Measurements from ENCODE around the gene KIAA1755. TPM values are rescaled to one million over a fixed set of nuclear protein-coding genes. Genes with fewer than 3 reads are reported as not detected.

KIAA1755 gene
- total RNA-seq, 1 donor from 2014 or later, result 0.22 TPM

DNA sequence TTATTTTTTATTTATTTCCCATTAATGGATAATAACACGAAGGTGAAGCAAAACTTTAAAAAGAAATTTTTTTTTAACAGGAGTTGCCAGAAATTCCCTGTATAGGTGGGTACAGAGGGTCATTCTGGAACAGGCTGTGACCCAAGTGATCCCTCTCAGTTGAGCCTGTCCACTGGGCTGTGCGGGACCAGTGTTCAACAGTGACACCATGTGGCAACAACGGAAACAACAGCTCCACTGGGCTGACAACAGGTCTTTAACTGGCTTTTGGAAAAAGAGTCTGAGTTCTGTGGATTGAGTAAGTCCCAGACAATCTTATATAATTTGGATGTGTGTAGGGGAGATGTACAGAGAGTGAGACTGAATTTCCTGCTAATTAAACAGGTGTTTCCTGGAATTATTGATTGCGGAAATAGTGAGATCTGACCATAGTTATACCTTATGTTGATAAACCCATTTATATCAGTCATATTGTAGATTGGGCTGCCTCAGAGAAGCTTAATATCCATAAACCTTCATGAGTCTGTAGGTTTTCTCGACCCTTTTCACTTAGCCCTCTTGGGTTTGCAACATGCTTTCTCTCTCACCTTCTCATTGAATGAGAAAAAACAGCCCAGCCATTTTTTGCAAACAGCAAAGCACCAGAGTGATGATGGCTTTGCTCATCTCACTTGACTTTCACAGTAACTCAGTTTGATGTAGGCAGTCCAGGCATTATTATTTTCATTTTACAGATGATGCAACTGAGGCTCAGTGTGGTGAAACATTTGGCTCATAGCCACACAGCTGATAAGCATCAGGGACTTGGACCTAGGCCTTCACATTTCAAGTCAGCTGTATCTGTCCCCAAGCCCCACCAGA lies 17.5 kb downstream of the KIAA1755 start:
- no peaks in the 10 kb centered on the region for H3F3A ChIP-seq (ENCODE audit: low read depth)
- no peak overlapping the region for H3K4me2 ChIP-seq
- no peaks in the 10 kb centered on the region for H4K20me1 ChIP-seq (ENCODE audit: low read depth)
- DNase-seq (ENCODE audit: low spot score), result peak; percentile 17
- no peaks in the 10 kb centered on the region for H3K36me3 ChIP-seq
- H3K9ac ChIP-seq, result no peak overlapping the region
- H3K27me3 ChIP-seq, result no peaks in the 10 kb centered on the region
- Mint-ChIP-seq H3K27ac (no peak overlapping the region), H3K36me3 (peaks cover 7% of the 10 kb centered on the region), H3K9me3 (peaks cover 34% of the 10 kb centered on the region), H3K27me3 (ENCODE audit: insufficient read depth, low read depth) (peaks cover 13% of the 10 kb centered on the region), H3K4me1 (peaks cover 3% of the 10 kb centered on the region), H3K4me3 (no peak overlapping the region)
- peaks cover 10% of the 10 kb centered on the region for H3K9me3 ChIP-seq (ENCODE audit: low read depth)
- H3K27ac ChIP-seq, result no peak overlapping the region
- H3K79me2 ChIP-seq (ENCODE audit: low read depth), result no peaks in the 10 kb centered on the region
- no peak overlapping the region for H3K4me3 ChIP-seq
- H3K4me1 ChIP-seq, result no peaks in the 10 kb centered on the region
- no peak overlapping the region for H2AFZ ChIP-seq (replicated peaks)
- TF ChIP-seq CTCF (IDR thresholded peaks at IDR 0.05), result peak; percentile 70
- no peak for TF ChIP-seq EZH2phosphoT487 (IDR thresholded peaks at IDR 0.05)

- Histone ChIP-seq H4K20me1 (ENCODE audit: low read depth) (no peaks in the 10 kb centered on the region), H3K36me3 (no peaks in the 10 kb centered on the region), H3K4me2 (no peak overlapping the region), H3K79me2 (ENCODE audit: low read depth) (no peaks in the 10 kb centered on the region), H2AFZ (replicated peaks) (no peak overlapping the region), H3K27ac (no peak overlapping the region), H3K4me3 (no peak overlapping the region), H3F3A (ENCODE audit: low read depth) (no peaks in the 10 kb centered on the region), H3K27me3 (no peaks in the 10 kb centered on the region), H3K9me3 (ENCODE audit: low read depth) (peaks cover 10% of the 10 kb centered on the region), H3K4me1 (no peaks in the 10 kb centered on the region), H3K9ac (no peak overlapping the region)
- Mint-ChIP-seq H3K36me3 (peaks cover 7% of the 10 kb centered on the region), H3K27ac (no peak overlapping the region), H3K9me3 (peaks cover 34% of the 10 kb centered on the region), H3K4me3 (no peak overlapping the region), H3K4me1 (no peaks in the 10 kb centered on the region), H3K27me3 (ENCODE audit: insufficient read depth, low read depth) (peaks cover 11% of the 10 kb centered on the region)
- no peak for TF ChIP-seq EZH2phosphoT487 (IDR thresholded peaks at IDR 0.05)
- TF ChIP-seq CTCF (IDR thresholded peaks at IDR 0.05), result no peak
- TF ChIP-seq EZH2 (IDR thresholded peaks at IDR 0.05), result no peak
- DNase-seq (ENCODE audit: low spot score), result no peak
Observed at GRCh38 chr20:38241201-38241600, 19.3 kb downstream of the KIAA1755 start.

DNA sequence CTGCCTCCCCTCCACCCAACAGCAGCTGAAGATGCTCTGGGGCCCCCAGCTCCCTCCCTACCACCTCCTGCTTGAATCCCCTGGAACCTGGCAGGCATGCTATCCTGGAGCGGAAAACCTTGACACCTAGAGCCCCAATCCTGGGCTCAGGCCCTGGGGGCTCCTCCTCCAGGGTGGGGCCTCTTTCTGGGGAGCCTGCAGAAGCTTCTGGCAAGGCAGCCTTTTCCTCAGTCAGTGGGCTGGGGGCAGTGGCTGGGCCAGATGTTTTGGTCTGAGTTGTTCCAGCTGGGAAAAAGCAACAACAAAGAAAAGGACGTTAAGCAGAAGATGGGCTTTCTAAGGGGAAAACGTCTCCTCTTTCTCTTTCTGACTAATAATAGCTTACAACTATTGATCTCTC lies 21.1 kb downstream of the KIAA1755 start:
- Histone ChIP-seq H4K20me1 (ENCODE audit: low read depth) (no peaks in the 10 kb centered on the region), H3K9me3 (ENCODE audit: low read depth) (peaks cover 10% of the 10 kb centered on the region), H3K4me3 (no peak overlapping the region), H3K4me1 (no peaks in the 10 kb centered on the region), H3F3A (ENCODE audit: low read depth) (no peaks in the 10 kb centered on the region), H3K4me2 (no peak overlapping the region), H2AFZ (replicated peaks) (no peak overlapping the region), H3K9ac (no peak overlapping the region), H3K79me2 (ENCODE audit: low read depth) (no peaks in the 10 kb centered on the region), H3K27ac (no peak overlapping the region), H3K36me3 (no peaks in the 10 kb centered on the region), H3K27me3 (no peaks in the 10 kb centered on the region)
- H3K27me3 Mint-ChIP-seq (ENCODE audit: insufficient read depth, low read depth), result peaks cover 5% of the 10 kb centered on the region
- TF ChIP-seq EZH2phosphoT487 (IDR thresholded peaks at IDR 0.05) (no peak), EZH2 (IDR thresholded peaks at IDR 0.05) (no peak), CTCF (IDR thresholded peaks at IDR 0.05) (no peak)
- H3K27ac Mint-ChIP-seq, result no peak overlapping the region
- peaks cover 30% of the 10 kb centered on the region for H3K9me3 Mint-ChIP-seq
- H3K4me3 Mint-ChIP-seq, result no peak overlapping the region
- no peak for DNase-seq (ENCODE audit: low spot score)
- no peaks in the 10 kb centered on the region for H3K4me1 Mint-ChIP-seq
- H3K36me3 Mint-ChIP-seq, result peaks cover 7% of the 10 kb centered on the region

Measured in neural progenitor cell (in vitro differentiated cells).